ENCODE data around the gene PTPRD. TPM values are rescaled to one million over a fixed set of nuclear protein-coding genes. Genes with fewer than 3 reads are reported as not detected.

PTPRD gene
- total RNA-seq, 1 donor from 2014 or later, result 6.9 TPM

DNA sequence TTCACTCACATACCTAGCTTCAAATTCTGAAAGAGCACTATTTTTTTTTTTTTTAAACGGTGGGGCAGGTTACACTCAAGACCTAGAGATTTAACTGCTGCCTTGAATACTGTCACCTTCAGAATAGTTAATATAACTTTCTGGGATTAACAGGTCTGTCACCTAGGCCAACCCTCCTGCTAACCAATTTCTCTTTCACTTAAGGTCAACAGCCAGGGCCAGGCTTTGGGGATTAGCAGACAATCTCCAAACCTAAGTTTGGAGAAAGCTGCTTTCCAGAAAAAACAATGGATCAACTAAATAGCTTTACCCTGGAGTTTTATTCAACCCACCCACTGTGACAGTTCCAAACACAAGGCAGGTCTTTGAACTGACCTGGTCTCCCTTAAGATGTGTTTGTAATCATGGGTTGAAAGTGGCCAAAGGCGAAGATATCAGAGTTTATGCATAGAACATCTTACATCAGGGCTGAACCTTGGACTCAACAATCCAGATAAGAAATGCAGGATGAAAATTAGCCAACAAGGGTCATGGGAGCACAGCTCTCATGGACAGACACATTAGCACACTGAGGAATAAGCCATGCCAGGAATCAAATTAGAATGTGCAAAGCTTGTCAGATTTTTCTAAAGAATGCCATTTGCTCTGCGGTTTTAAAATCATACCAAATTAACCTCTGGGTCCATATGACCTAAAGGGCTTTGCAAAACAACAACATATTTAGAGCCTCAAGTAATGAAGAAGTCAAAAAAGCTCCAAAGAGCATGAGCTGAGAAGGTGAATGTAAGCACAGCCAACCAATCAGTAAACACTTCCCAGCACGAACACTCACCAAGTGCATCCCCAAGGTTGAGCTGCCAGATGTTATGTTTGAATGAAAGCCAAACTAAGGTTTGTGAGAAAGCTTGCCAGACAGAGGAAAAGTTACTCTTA is 2274.7 kb downstream of the PTPRD start:
- TF ChIP-seq, protein P1, sequence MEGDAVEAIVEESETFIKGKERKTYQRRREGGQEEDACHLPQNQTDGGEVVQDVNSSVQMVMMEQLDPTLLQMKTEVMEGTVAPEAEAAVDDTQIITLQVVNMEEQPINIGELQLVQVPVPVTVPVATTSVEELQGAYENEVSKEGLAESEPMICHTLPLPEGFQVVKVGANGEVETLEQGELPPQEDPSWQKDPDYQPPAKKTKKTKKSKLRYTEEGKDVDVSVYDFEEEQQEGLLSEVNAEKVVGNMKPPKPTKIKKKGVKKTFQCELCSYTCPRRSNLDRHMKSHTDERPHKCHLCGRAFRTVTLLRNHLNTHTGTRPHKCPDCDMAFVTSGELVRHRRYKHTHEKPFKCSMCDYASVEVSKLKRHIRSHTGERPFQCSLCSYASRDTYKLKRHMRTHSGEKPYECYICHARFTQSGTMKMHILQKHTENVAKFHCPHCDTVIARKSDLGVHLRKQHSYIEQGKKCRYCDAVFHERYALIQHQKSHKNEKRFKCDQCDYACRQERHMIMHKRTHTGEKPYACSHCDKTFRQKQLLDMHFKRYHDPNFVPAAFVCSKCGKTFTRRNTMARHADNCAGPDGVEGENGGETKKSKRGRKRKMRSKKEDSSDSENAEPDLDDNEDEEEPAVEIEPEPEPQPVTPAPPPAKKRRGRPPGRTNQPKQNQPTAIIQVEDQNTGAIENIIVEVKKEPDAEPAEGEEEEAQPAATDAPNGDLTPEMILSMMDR (IDR thresholded peaks at IDR 0.05), result no peak
- Histone ChIP-seq H3K4me1 (peaks cover 0 to 8% of the 10 kb centered on the region in 2 donors), H3K4me3 (no peak overlapping the region), H3K9me3 (no peaks in the 10 kb centered on the region), H3K27ac (peak overlapping the region in 1 of 2 donors; percentile 37), H3K36me3 (no peaks in the 10 kb centered on the region), H3K27me3 (no peaks in the 10 kb centered on the region)
- intact Hi-C loops (cut with DNase I), result no loop called here
- no peak for DNase-seq (ENCODE audit: low spot score in 2 of 2)

DNA sequence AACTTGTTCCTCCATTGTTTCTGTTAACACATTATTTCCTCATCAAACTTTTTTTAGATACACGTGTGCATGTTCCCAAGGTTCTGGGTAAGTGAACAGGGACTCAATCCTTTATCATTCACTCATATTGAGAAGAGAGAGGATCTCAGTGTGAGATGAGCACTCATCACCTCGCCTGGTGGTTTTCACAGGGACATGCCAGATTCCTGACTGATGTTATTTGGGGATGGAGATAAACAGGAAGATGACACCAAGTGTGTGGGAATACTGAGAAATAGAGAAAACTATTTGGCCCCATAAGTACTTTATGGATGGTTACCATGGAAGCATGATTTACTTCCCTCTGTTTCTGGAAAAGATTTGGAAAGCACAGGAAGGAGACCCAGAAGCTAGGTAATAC is 2279.9 kb downstream of the PTPRD start:
- Histone ChIP-seq H3K27me3 (no peaks in the 10 kb centered on the region), H3K9me3 (no peaks in the 10 kb centered on the region), H3K36me3 (no peaks in the 10 kb centered on the region), H3K4me3 (no peak overlapping the region), H3K27ac (no peak overlapping the region), H3K4me1 (no peaks in the 10 kb centered on the region)
- intact Hi-C loops (cut with DNase I), result no loop called here
- TF ChIP-seq, protein P1 (IDR thresholded peaks at IDR 0.05), result no peak
- no peak for DNase-seq (ENCODE audit: low spot score in 2 of 2)

DNA sequence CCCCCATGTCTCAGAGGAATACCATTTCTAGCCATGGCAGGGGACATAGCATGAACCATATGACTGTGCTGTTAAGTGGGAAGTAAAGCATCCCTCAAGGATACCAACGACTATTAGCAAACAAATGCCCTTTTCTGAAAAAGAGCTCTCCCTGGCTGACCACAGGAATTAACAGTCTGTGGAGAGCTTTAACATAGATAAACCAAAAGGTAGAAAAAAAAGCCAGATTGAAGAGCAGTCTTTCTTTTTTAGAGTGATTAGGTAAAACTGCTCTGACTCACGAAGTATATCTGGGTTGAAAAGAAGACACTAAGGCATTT is 2280.5 kb downstream of the PTPRD start:
- H3K9me3 ChIP-seq, result no peaks in the 10 kb centered on the region
- H3K27ac ChIP-seq, result no peak overlapping the region
- no peaks in the 10 kb centered on the region for H3K4me1 ChIP-seq
- DNase-seq (ENCODE audit: low spot score in 2 of 2), result no peak
- no peaks in the 10 kb centered on the region for H3K27me3 ChIP-seq
- no peaks in the 10 kb centered on the region for H3K36me3 ChIP-seq
- TF ChIP-seq, protein P1 (IDR thresholded peaks at IDR 0.05), result no peak
- H3K4me3 ChIP-seq, result no peak overlapping the region
- intact Hi-C loops (cut with DNase I), result no loop called here

DNA sequence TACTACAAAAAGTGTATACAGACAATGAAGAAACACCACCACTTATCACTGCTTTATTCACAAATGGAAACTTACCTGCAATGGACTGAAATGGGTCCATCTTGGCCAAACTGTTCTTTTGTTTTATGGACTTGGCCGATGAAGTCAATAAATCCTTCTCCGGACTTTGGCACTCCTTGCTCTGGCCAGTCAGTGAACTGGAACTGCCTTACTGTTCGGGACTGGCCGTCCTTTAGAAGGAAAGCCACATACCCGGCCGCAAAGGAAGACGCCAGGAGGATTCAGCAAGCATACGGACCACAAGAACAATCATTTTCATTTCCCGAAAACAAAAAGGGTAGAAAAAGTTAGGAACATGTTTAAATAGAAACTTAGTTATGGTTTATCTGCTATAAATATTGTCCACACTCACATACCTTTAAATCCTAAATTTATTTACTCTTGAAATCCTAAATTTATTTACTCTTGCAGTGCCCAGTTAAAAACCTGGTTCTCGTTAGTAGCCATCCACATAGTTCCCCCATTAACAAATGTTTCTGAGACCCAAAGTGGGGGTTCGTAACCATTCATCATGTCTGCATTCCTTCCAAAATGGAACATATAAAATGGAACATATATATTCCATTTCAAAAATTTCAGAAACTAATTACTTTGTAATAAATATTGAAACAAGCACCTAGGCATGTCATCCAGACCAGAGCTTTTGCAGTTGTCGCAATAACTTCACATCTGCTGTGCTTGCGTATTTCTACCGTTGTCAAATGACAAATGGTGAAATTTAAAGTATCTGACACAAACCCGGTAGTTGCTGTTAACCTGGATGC is 2281.1 kb downstream of the PTPRD start:
- intact Hi-C loops (cut with DNase I), result no loop called here
- no peak for DNase-seq (ENCODE audit: low spot score in 2 of 2)
- no peaks in the 10 kb centered on the region for H3K36me3 ChIP-seq
- H3K4me3 ChIP-seq, result no peak overlapping the region
- TF ChIP-seq, protein P1 (IDR thresholded peaks at IDR 0.05), result no peak
- no peaks in the 10 kb centered on the region for H3K9me3 ChIP-seq
- H3K27ac ChIP-seq, result no peak overlapping the region
- no peaks in the 10 kb centered on the region for H3K4me1 ChIP-seq
- H3K27me3 ChIP-seq, result no peaks in the 10 kb centered on the region

DNA sequence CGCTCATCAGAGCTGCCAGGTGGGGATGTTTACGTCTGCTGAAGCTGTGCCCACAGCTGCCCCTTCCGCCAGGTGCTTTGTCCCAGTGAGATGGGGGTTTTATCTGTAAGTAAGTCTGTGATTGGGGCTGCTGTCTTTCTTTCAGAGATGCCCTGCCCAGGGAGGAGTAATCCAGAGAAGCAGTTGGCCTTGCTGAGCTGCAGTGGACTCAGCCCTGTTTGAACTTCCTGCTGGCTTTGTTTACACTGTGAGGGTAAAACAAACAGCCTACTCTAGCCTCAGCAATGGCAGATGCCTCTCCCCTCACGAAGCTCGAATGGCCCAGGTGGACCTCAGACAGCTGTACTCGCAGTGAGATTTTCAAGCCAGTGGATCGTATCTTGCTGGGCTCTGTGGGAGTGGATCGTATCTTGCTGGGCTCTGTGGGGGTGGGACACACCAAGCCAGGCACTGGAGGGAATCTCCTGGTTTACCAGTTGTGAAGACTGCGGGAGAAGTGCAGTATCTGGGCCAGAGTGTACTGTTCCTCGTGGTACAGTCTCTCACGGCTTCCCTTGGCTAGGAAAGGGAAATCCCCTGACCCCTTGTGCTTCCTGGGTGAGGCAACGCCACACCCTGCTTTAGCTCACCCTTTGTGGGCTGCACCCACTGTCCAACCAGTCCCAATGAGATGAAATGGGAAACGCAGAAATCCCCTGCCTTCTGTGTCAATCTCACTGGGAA is 2283.1 kb downstream of the PTPRD start:
- intact Hi-C loops (cut with DNase I), result no loop called here
- TF ChIP-seq, protein P1 (IDR thresholded peaks at IDR 0.05), result no peak
- Histone ChIP-seq H3K4me3 (no peak overlapping the region), H3K27me3 (no peaks in the 10 kb centered on the region), H3K9me3 (no peaks in the 10 kb centered on the region), H3K27ac (no peak overlapping the region), H3K36me3 (no peaks in the 10 kb centered on the region), H3K4me1 (no peaks in the 10 kb centered on the region)
- DNase-seq (ENCODE audit: low spot score in 2 of 2), result no peak
